Stimulated activated CD8-positive, alpha-beta memory T cell treated with anti-CD3 and anti-CD28 coated beads, Interleukin-15, amount 100 ng/mL, for 24 hours (primary cell): Measurements from ENCODE around the gene KLHL29.

ENCODE experiments used
- DNase-seq: peaks from one replicate; pipeline ENCODE4 v3.0.0-alpha.2; 2020; ENCODE audit warnings: low read depth

Gene KLHL29

DNA sequence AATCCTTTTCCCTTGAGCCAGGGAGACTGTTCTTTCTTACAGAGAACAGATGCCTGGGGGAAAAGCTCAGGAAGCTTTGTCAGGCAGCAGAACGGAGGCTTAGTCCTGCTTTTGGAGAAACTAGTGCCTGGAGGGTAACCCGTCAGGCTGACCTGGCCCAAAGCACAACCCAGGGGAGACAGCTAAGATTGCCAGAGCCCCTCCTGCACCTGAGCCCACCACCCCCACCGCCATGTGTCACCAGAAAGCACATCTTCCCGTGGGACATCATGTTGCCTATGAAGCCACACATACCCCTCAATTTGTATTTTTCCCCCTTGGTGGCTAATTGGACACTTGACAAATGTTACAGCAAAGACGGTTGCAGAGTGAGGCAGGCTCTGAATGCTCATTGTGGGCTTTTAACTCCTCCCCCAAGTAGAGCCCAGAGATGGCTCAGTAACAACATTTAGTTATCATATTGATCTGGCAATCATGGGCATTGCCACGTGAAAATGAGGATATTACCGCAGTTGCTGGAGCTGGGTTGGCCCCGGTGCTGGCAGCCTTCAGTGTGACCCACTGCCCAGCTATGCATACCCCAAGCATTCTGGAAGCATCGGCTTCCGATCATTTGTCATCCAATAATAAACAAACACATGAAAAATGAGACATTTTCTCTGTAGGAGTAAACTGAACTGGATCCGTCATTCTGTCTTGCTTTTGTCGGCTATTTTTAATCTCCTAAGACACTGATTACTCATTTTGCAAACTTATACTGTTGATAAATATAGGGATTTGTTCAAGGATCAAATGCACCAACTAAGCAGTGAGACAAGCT, 312.5 kb downstream of the KLHL29 start:
- DNase-seq = no peak

DNA sequence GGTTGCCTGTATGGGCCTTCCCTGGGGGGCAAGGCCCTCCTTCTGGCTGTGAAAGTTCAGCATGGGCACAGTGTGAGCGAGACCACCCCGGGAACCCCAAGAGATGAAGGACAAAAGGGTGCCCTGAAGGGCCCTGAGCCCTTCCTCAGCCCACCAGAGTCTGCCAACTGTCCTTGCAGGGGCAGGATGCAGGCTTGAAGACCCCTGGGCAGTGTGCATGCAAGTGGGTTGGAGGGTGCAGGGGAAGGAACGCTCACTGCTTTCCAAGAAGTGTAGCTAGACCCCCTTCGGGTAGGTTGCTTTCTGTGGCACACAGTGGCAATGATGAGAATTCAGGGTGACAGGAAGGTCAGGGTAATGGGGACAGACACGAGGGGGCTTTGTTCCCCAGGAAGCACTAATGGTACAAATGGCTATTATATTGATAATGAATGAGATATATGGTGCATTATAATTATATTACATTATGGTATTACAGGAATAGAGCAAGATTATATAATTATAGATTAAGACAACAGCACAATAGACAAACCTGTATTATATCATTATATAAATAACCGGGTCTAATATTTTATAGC, 313.2 kb downstream of the KLHL29 start:
- DNase-seq = no peak

DNA sequence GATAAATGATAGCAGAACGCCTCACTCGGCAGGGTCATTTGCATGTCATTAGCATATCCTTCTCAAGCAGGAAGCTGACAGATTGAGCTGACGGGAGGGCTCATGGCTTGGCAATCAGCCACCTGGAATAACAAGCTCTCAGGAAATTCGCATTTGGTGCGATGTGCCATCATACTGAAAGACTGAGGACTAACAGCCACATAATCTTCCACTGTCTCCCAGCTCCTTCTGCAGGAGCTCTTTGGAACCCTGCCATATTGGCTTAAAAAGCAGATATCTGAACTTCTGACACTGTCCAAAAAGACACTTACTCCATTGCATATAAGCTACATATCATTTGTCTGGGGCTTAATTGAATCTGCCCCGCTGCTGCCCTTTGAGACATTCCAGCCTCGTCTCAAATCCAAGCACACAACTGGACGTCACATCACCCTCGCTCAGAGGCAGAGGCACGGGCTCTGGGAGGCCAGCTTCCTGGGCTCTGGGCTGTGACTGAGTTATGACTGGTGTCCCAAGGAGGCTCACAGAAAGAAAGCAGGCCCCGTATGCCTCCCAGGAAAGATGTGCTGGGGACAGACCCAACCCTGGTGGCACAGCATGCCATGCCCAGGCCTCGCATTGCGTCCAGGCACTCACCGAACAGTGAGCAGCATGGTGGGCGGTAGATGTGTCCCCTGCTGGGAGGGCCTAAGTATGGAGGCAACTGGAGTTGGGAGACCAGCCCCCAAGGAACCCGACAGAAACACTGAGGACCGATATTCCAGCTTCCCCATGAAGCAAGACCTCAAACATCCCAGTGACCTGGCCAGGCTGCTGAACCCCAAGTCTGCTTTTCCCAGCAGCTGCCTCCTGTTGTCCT, 314.0 kb downstream of the KLHL29 start:
- no peak for DNase-seq

DNA sequence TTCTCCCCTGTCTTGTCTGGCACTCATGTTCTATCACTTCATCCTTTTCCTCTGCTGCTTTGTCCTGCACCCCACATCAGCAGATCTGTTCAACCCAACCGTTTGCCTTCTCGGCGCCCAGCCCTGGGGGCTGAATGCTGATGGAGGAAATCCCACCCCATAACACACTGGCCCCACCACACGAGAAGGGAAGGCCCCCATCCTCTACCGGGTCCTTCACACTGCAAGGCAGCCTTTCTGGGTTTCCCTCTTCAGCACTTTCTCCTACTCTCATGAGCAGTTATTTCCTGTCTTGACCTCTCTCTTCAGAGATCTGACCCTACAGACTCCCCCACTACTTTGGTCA, 314.6 kb downstream of the KLHL29 start:
- DNase-seq = no peak

DNA sequence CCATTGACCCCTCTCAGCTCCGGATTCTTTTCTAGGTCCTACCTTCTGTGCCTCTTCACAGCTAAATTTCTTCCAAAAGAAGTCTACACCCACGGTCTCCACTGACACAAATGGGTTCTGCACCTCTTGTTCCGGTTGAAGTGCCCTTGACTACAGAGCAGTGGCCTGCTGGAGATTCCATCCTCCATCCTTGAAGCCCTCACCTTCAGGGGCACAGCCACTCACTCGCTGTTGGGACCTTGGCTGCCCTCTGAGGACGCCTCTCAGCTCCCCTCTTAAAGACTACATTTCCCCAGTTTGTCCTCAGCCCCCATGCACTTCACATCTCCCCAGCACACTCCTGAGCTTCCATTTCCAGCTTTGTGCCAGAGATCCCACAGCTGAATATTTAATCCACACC, 315.6 kb downstream of the KLHL29 start:
- no peak for DNase-seq

DNA sequence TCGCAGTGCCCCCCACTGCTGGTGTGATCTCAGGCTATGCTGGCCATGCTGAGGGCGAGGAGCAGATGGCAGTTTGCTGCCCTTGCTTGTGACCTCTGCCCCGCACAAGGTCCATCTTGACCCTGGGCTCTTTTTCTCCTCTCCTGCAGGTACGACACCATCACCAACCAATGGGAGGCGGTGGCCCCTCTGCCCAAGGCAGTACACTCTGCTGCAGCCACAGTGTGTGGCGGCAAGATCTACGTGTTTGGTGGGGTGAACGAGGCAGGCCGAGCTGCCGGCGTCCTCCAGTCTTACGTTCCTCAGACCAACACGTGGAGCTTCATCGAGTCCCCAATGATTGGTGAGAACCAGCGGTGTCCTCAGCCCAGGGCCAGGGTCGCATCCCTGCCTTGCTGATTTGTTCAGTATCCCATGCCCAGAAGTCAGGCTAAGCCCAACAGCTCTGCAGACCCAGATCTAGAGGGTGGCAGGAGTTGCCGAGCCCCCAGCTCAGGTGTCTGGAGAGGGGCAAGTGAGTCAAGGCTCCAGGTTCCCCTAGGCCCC, 318.1 kb downstream of the KLHL29 start:
- no peak for DNase-seq

DNA sequence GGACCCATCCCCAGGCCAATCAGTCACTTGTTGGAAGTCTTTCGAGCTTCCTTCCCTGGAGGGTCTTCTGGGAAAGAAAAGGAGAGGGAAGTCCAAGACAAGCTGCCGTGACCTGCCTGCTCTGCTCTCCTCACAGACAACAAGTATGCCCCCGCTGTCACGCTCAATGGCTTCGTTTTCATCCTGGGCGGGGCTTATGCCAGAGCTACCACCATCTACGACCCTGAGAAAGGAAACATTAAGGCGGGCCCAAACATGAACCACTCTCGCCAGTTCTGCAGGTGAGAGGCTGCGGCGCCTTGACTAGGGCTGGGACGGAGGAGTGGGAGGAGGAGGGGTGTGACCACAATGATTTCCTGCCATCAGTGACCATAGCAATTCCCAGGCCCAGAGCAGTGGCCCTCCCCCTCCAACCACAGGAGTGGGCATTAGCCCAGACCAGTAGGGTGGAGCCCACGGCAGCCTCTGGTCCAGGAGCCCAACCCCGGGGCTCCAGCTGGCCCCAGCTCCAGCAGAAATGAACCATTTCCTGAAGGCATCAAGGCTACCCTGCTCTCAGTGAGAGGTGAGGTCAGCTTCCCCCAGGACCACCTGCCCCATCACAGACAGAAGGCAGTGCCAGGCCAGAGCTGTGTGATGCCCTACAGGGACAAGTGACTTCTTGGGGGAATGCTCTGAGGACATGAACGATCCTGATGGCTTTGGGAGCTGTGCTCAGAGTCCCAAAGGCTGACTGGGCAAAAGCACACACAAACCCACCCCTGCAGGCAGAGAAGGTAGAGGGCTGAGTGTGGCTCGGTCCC, 318.8 kb downstream of the KLHL29 start:
- no peak for DNase-seq

DNA sequence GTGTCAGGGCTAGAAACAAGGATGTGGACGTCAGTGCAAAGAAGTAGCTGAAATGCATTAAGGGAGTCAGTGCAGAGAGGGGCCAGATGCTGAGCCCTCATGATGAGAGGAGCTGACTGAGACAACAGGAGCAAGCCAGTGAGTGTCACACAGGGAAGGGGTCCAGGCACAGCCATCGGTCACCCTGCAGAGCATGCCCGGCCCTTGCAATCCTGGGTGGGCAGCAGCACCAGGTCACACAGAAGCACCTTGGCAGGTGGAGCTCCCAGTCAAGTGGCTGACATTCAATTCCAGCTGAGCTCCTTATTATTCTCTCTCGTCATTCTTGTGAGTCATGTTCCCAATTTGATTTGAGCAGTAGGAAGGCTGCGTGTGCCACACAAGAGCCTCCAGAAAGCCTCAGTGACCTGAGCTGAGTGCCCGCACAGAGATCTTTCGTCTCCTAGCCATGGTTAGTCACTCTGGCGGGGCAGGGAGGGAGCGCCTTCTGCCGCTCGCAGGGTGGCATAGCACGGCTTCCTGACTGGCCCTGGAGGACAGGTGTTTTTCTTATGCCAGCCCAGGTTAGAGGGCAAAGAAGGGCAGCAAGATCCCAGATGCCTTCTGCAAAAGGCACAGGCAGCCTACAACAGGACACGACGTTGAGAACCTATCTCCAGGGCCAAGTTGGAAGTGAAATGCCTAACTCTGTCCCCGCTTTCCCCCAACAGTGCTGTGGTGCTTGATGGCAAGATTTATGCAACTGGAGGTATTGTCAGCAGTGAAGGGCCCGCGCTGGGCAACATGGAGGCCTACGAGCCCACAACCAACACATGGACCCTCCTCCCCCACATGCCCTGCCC, 321.0 kb downstream of the KLHL29 start:
- no peak for DNase-seq

DNA sequence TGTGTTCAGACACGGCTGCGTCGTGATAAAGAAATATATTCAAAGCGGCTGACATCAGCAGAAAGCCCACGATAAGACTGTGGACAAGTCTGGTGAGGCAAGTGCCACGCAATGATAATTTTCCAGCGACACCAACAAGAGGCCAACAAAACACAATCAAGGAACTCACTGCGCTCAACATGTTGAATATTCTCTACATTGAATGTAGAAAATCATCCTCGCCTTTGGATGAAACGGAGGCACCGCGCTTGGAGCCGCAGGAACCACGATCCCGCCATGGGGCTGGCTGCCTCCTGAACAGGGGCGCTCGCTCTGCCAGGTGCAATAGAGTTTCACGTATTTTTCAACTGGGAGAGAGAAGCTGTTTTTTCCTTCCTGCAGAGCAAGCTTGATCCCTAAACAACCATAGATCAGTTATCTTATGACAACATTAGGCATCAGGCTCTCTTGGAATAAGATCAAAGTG, 321.7 kb downstream of the KLHL29 start:
- DNase-seq = no peak

DNA sequence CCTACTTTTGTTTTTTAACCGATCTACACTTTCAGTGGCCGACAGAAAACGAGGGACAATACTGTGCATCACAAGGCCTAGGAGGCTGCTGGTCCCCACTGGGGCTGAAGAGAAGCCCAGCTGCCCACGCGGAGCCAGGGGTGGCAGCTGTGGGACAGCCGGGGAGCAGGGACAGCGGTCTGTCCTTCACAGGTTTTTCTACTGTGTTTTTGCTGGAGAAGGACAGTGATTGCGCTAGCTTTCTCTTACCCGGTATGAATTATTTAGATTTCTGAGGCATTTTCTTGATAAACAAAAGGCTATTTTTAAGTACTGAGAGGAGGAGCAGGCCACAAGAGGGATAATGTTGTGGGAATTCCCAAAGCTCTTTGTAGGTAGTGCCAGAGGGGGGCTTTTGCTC, 322.1 kb downstream of the KLHL29 start:
- DNase-seq = no peak

DNA sequence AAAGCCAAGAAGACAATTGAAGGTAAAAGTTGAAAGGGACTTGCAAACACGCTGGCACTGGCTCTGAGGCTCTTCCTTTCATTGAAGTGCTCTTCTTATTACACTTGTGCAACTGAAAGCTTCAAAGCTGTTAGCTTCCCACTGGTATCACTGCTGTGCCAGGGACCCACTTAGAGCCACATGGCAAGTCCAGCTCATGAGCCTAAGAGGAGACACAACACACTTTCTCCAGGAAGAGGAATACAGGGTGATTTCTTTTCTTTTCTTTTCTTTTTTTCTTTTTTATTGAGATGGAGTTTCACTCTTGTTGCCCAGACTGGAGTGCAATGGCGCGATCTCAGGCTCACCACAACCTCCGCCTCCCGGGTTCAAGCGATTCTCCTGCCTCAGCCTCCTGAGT, 323.8 kb downstream of the KLHL29 start:
- DNase-seq = no peak

DNA sequence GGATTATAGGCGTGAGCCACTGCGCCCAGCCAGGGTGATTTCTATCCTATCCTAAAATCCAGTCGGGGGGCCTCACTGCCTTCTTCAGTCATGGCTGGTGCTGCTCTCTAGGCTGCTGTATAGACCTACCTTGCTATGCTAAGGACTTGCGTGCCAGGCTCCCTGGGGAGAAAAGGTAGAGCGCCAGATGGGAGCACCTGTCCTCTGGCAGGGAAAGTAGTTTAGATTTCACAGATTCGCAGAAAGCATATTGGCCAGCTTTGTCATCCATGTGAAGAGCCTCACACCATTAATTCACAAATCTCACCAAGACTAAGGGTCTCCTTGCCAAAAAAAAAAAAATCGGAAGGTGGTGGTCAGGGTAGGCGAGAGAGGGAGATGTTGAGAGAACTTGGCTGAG, 324.3 kb downstream of the KLHL29 start:
- no peak for DNase-seq

DNA sequence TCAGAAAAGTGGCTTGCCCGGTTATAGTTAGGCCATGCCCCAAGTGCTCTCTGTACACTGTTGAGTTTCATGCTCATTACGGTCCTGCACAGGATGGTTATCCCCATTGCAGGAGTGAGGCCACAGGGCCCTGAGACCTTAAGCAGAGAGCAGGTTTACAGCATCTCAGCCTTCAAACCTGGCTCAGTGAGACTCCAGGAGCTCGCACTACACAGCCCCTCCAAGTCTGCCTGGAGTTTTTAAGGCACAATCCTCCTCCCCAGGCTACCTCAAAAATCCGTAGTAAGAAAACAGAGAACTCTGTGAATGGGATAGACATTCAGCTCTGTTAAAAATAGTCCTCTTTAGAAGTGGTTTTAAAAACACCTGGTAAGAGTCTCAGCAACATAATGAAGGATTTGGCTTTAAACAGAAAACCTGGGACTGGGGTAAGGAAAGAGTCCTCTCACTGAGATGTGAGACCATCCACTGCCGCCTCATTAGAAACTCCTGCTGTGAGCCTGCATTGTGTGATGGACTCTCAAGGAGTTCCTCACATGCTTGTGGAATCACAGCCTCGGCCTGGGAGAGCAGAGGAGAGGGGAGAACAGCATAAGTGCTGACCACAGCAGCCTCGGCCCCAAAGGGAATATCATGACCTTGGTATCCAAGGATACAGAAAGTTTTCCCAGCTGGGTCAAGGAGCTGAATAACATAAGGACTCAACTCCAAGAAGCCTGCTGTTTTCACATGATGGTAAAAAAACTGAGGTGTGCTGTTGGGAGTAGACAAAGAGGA, 327.2 kb downstream of the KLHL29 start:
- DNase-seq = no peak

DNA sequence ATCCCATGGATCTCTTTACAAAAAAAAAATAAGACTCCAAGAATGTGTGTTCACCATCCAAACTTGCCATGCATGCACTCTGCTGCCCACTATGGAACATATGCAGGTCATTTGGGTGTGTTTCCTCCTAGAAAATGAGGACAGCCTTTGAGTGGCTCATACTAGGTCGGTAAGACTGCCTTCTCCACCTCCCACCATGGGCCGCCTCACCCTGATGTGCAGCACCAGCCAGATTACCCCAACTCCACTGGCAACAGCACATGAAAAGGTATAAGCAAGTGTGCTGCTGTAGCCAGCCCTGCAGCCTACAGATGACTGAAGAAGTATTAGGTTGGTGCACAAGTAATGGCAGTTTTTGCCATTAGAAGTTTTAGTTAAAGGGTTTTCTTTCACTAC, 327.8 kb downstream of the KLHL29 start:
- no peak for DNase-seq

DNA sequence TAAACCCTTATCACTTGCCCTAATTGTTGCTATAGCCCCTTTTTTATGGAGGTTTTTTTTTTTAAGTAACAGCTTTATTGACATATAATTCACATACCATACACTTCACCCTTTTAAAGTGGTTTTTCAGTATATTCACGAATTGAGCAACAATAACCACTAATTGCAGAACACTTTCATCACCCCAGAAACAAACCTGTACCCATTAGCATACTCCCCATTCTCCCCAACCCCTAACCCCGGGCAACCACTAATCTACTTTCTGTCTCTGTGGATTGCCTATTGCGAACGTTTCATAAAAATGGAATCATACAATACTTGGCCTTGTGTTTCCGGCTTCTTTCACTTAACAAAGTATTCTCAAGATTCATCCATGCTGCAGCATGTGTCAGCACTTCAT, 328.4 kb downstream of the KLHL29 start:
- no peak for DNase-seq

DNA sequence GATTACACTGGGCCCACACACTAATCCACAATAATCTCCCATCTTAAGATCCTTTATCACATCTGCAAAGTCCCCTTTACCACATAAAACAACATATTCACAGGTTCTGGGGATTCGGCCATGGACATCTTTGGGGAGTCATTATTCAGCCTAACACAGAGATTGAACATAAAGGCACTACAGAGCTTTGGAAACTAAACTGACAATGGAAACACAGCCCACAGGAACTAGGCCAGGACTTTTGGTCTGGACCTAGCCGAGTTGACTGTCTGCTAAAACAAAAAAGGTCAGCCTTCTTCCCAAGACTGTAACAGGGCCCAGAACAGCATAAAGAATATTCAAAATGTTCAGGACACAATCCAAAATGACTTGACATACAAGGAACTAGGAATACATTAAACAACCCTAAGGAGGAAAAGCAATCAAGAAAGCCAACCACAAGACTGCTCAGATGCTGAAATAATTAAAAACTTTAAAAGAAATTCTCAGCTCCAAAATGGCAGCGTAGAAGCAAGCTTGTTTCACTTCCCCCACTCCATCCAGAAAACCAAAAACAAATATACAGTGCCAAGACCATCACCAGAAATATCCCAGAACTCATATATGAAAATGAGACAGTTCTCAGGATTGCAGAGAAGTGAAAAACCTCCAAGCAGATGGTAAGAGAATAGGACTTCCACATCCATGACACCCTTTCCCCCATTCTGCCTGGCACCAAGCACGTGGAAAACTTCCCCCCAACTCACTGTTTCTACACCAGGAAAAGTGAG, 334.1 kb downstream of the KLHL29 start:
- DNase-seq = no peak

DNA sequence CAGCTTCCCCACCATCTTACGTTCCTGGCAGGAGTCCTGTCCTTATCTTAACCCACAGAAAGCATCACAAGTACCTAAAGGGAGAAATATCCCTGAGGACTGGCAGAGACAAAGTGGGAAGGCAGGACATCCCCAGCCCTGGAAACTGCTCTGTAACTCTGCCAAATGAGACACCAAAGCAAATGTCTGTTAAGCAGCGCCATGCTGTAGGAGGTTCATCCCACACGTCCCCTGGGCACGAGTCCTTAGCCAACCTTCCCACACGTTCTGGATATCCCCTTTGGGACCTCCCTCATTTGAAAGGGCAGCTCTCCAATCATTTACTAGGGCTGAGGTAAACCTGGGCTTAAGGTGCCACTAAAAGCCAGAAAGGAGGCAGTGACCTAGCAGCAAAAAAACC, 334.7 kb downstream of the KLHL29 start:
- DNase-seq = no peak

DNA sequence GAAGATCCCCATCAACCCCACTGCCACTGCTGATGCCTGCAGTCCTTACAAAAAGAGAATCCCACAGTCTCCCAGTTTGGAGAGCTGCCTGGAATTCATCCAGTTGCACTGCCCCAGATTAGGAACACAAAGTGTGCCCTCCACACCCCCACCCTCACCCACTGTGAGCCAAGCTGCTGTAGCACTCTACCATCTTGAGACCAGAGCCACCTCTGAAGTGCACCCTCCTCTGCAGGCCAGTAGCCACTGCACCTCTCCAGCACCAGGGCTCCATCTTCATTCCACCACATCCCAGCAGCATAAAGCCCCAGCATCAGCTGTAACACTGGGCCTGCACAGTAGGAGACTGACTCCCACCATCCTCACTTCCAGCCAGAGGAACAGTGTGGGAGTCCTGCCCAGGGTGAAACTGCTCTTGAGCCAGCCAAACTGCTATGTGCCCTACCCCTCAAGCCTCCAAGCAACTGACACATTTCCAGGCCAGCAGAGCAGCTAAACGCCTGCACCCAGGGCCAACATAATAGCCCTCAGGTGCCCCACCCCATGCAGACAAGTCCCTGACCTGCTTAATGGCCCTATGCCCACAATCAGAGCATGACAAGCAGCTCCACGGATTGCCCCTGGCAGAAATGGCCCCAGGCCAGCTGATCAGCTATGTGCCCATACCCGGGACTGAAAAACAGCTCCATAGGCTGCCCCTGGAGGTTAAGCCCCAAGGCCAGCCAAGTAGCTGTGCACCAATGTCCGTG, 335.9 kb downstream of the KLHL29 start:
- no peak for DNase-seq

DNA sequence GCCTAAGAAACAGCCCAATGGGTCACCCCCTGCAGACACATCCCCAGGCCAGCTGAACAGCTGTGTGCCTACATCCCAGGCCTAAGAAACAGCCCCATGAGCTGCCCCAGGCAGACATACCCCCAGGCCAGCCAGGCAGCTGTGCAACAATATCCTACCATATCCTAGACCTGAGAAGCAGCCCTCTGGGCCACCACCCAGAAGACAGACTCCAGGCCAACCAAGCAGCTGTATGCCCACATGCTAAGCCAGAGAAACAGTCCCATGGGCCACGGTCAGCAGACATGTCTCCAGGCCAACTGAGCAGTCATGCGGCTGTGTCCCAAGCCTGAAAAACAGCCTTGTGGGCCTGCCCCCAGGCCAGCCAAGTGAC, 336.5 kb downstream of the KLHL29 start:
- DNase-seq = no peak
